BLaER1 (cell line): ENCODE data around the gene SPOCK2.

Experiments used
- H3K27ac ChIP-seq: shearing (Covaris generic); formaldehyde crosslinking; 2 replicates; pipeline ENCODE4 v1.8.1; 2022
- H3K27me3 ChIP-seq: shearing (Covaris generic); formaldehyde crosslinking; 2 replicates; pipeline ENCODE4 v1.8.1; 2022
- H3K36me3 ChIP-seq: shearing (Covaris generic); formaldehyde crosslinking; 2 replicates; pipeline ENCODE4 v1.8.1; 2022
- H3K4me1 ChIP-seq: shearing (Covaris generic); formaldehyde crosslinking; 2 replicates; pipeline ENCODE4 v1.8.1; 2022
- H3K4me2 ChIP-seq: shearing (Covaris generic); formaldehyde crosslinking; 2 replicates; pipeline ENCODE4 v1.8.1; 2022
- H3K4me3 ChIP-seq: shearing (Covaris generic); formaldehyde crosslinking; 2 replicates; pipeline ENCODE4 v1.8.1; 2022
- H3K9ac ChIP-seq: shearing (Covaris generic); formaldehyde crosslinking; 2 replicates; pipeline ENCODE4 v1.8.1; 2022
- H3K9me3 ChIP-seq: shearing (Covaris generic); formaldehyde crosslinking; 2 replicates; pipeline ENCODE4 v1.8.1; 2022
- H4K20me1 ChIP-seq: shearing (Covaris generic); formaldehyde crosslinking; 2 replicates; pipeline ENCODE4 v1.8.1; 2022
- Cebpa-rat ChIP-seq: shearing (Covaris generic); IDR thresholded peaks from 2 replicates; pipeline ENCODE4 v1.8.1; 2022

Gene SPOCK2

GRCh38 chr10:72059843-72060822 is 28.2 kb downstream of the SPOCK2 start:
- no peak overlapping the region for H3K4me3 ChIP-seq
- H4K20me1 ChIP-seq, result no peaks in the 10 kb centered on the region
- H3K4me1 ChIP-seq, result peaks cover 31% of the 10 kb centered on the region
- peak overlapping the region; percentile 77 for H3K4me2 ChIP-seq
- no peak for TF ChIP-seq Cebpa-rat
- H3K9me3 ChIP-seq, result no peaks in the 10 kb centered on the region
- H3K27ac ChIP-seq, result no peak overlapping the region
- no peaks in the 10 kb centered on the region for H3K36me3 ChIP-seq
- no peak overlapping the region for H3K9ac ChIP-seq
- no peaks in the 10 kb centered on the region for H3K27me3 ChIP-seq

DNA sequence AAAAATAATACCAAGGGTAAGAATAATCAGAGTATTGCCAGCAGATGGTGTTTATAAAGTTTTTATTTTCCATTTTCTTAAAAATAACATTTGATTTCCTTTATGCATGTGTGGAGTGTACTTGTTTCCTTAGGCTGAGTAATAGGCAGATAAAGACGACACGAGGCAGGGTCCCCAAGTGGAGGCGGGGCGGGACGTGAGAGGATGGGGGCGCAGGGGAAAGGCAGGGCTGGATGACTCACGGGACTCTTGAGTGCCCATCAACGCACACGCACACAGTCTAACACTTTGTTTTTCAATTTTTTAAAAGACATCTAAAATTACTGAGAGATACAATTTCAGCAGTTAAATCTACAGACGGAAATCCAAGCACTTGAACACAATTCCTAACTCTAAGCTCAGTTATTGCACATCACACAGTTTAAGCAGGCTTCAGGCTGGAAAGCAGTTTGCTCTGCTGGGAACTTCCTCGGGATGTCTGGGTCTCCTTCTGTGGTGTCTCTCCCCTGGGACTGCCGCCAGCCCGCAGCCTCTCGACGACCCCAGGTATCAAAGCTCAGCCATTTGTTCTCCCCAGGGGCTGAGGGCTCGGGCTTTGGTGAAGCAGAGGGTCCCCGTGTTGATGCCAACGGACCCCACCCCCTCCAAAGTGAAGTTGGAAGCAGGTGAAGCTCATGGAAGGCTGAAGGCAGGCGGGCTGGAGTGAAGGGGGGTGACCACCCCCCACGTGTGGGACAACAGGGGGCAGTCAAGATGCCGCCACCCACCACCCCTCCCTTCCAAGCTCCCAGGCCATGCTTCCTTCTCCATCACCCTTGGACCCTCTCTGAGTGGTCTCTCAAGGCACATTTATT is 29.1 kb downstream of the SPOCK2 start:
- no peak for TF ChIP-seq Cebpa-rat
- no peaks in the 10 kb centered on the region for H3K27me3 ChIP-seq
- H3K27ac ChIP-seq, result no peak overlapping the region
- H3K4me3 ChIP-seq, result no peak overlapping the region
- peaks cover 31% of the 10 kb centered on the region for H3K4me1 ChIP-seq
- H3K9ac ChIP-seq, result no peak overlapping the region
- H3K4me2 ChIP-seq, result peak overlapping the region; percentile 77
- H3K36me3 ChIP-seq, result no peaks in the 10 kb centered on the region
- H4K20me1 ChIP-seq, result no peaks in the 10 kb centered on the region
- H3K9me3 ChIP-seq, result no peaks in the 10 kb centered on the region

GRCh38 chr10:72058347-72058898 is 29.9 kb downstream of the SPOCK2 start:
- Histone ChIP-seq H3K9ac (no peak overlapping the region), H3K4me3 (no peak overlapping the region), H3K9me3 (no peaks in the 10 kb centered on the region), H3K4me1 (peaks cover 31% of the 10 kb centered on the region), H3K36me3 (no peaks in the 10 kb centered on the region), H3K27ac (no peak overlapping the region), H4K20me1 (no peaks in the 10 kb centered on the region), H3K27me3 (no peaks in the 10 kb centered on the region), H3K4me2 (peak overlapping the region; percentile 77; the same call in 1 of the 2 replicates)
- no peak for TF ChIP-seq Cebpa-rat

DNA sequence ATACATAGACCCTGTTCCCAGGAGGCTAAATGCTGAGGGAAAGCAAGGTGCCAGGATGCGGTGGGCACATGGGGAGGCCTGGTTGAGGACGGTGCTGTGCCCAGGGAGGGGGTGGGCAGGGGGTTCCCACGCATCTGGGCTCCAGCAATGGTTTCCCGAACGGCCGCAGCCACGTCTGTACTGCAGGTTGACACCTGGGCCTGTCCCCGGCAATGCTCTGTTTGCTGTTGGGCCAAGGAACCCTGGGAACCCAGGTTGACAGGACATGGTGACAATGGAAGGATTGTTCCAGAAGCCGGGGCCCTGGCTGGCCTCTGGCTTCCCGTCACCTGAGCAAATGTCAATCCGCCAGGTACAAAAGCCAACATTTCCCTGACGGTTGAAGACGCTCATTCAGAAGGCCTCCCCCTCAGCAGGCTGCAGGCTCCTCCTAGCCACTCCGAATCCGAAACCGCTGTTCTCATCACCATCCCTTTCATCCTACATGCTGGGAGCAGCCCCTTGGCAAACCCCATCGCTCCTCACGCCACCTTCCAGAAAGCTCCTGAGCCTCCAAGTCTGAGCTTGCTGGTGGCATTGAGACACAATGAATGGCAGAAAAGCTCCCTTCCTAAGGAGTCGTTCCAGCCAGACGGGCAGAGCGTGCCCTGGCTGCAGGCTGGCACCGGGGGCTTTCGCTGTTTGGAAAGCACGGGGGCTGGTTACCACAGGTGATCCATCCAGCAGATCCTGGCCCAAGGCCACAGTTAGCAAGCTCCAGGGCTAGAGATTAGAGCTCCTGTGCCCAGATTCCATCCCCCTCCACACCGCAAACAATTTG is 31.2 kb downstream of the SPOCK2 start:
- Histone ChIP-seq H3K4me3 (no peak overlapping the region), H3K4me1 (peaks cover 31% of the 10 kb centered on the region), H4K20me1 (no peaks in the 10 kb centered on the region), H3K36me3 (no peaks in the 10 kb centered on the region), H3K9me3 (no peaks in the 10 kb centered on the region), H3K27me3 (no peaks in the 10 kb centered on the region), H3K4me2 (no peak overlapping the region), H3K27ac (no peak overlapping the region), H3K9ac (no peak overlapping the region)
- TF ChIP-seq Cebpa-rat, result no peak

GRCh38 chr10:72056113-72056512 is 32.2 kb downstream of the SPOCK2 start:
- peaks cover 24% of the 10 kb centered on the region for H3K4me1 ChIP-seq
- no peak overlapping the region for H3K9ac ChIP-seq
- no peaks in the 10 kb centered on the region for H3K9me3 ChIP-seq
- no peak for TF ChIP-seq Cebpa-rat
- no peaks in the 10 kb centered on the region for H4K20me1 ChIP-seq
- H3K27me3 ChIP-seq, result no peaks in the 10 kb centered on the region
- no peaks in the 10 kb centered on the region for H3K36me3 ChIP-seq
- no peak overlapping the region for H3K4me2 ChIP-seq
- no peak overlapping the region for H3K27ac ChIP-seq
- no peak overlapping the region for H3K4me3 ChIP-seq

DNA sequence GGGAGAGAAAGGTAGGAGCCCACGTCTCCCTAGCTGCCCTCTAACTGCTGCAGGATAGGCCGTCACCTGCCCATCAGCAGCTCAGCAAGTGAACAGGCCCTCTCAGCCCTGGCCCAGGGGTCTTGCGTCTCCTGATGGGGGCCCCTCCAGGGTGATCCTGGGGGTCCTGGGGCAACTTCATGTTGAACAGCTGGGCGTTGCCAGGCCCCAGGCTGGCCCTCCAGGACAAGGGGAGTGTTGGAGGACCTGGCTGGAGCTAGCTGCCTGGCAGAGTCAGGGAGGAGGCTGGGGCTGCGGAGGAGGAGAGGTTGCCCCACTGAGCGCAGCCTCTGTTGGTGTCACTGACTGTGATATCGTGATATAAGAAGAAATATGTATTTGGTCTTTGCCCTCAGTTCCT is 34.7 kb downstream of the SPOCK2 start:
- Histone ChIP-seq H4K20me1 (no peaks in the 10 kb centered on the region), H3K9me3 (no peaks in the 10 kb centered on the region), H3K36me3 (no peaks in the 10 kb centered on the region), H3K9ac (no peak overlapping the region), H3K27me3 (no peaks in the 10 kb centered on the region), H3K4me1 (peaks cover 11% of the 10 kb centered on the region), H3K4me3 (no peak overlapping the region), H3K27ac (no peak overlapping the region), H3K4me2 (no peak overlapping the region)
- TF ChIP-seq Cebpa-rat, result no peak

DNA sequence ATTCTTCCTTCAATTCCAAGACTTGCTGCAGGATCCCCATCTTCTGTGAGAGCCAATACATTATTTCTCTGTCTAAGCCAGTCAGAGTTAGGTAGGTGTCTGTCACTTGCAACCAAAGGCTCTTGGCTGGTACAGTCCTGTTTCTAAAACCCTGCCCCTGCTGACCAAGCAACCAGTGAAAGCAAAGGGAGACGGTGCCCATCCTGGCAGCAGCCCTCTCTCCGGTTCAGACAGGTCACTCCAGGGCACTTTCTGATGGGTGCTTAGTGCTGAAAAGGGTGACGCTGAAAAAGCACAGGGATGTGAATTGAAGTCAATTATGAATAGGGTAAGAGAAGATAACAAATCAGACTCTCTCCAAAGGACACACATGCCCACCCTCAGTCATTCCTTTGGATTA is 37.5 kb downstream of the SPOCK2 start:
- no peaks in the 10 kb centered on the region for H3K27me3 ChIP-seq
- TF ChIP-seq Cebpa-rat, result no peak
- no peaks in the 10 kb centered on the region for H3K36me3 ChIP-seq
- H3K27ac ChIP-seq, result no peak overlapping the region
- no peak overlapping the region for H3K4me2 ChIP-seq
- peaks cover 10% of the 10 kb centered on the region for H3K4me1 ChIP-seq
- H4K20me1 ChIP-seq, result no peaks in the 10 kb centered on the region
- no peak overlapping the region for H3K4me3 ChIP-seq
- H3K9me3 ChIP-seq, result no peaks in the 10 kb centered on the region
- no peak overlapping the region for H3K9ac ChIP-seq

DNA sequence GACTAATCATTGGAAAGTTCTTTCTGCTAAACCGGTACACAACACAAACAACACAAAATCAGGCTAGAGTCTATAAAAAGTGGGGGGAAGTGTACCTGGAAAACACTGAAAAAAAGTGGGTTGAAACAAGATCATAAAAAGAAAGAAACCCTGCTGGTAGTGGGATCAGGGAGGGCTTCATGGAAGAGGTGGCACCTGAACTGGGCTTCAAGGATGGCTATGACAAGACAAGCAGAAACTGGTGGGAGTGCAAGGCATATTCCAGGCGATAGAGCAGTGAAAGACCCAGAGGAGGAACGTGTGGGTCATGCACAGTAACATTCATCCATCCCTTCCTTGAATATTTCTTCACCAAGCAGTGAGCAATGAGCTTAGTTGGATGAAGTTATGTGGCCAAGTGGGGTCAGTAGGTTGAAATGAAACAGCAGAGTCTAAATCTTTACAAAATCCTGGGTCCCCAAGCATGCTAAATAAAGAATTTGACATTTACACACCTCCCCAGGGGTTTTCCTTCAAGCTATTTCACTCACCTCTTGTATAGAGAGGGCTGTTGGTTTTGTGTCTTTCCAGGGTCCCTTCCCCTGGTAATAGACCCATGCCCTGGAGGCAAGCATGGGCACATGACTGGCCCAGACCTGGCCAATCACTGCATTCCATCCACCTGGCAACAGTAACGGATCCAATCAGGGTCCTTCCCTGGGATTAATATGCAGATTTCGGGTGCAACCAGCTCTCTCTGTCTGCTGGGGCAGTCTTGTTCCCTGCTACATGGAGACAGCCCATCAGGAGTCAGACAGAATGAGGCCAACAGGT is 38.2 kb downstream of the SPOCK2 start:
- Histone ChIP-seq H3K4me2 (peak overlapping the region; percentile 27; the same call in 1 of the 2 replicates), H3K36me3 (no peaks in the 10 kb centered on the region), H3K9me3 (no peaks in the 10 kb centered on the region), H3K27me3 (no peaks in the 10 kb centered on the region), H3K4me3 (no peak overlapping the region), H3K9ac (no peak overlapping the region), H3K27ac (no peak overlapping the region), H4K20me1 (no peaks in the 10 kb centered on the region), H3K4me1 (peaks cover 16% of the 10 kb centered on the region)
- TF ChIP-seq Cebpa-rat, result no peak
